Endothelial cell of umbilical vein (primary cell): Measurements from ENCODE around the gene SMARCA4.

Experiments used
- CTCF ChIP-seq, 2 donors: IDR thresholded peaks; 1 replicate in 1 of 2; 2 replicates in 1 of 2; pipeline ENCODE4 v1.5.1; 2011; ENCODE audit warnings: low read length in 2 of 2, mild to moderate bottlenecking in 2 of 2, moderate library complexity in 2 of 2, control low read depth in 1 of 2, inconsistent platforms in 1 of 2, low read depth in 1 of 2; ENCODE audit not compliant: insufficient read depth in 1 of 2; ENCODE audit errors: extremely low read depth in 1 of 2
- FOS ChIP-seq: IDR thresholded peaks from 2 replicates; pipeline ENCODE4 v1.6.1; 2011; ENCODE audit warnings: mild to moderate bottlenecking, low read length, moderate library complexity, borderline replicate concordance; ENCODE audit not compliant: insufficient read depth
- JUN ChIP-seq: IDR thresholded peaks from 2 replicates; pipeline ENCODE4 v1.6.1; 2011; ENCODE audit warnings: borderline replicate concordance, low read depth; ENCODE audit not compliant: insufficient read length, insufficient read depth
- POLR2A ChIP-seq: IDR thresholded peaks from 2 replicates; pipeline ENCODE4 v1.6.1; 2012; ENCODE audit warnings: low read depth, mild to moderate bottlenecking, control low read depth, low read length
- POLR2AphosphoS5 ChIP-seq: IDR thresholded peaks from 2 replicates; pipeline ENCODE4 v1.6.1; 2012; ENCODE audit warnings: low read depth, mild to moderate bottlenecking, control low read depth, low read length, moderate library complexity; ENCODE audit not compliant: insufficient read depth

- no peak for TF ChIP-seq CTCF (IDR thresholded peaks at IDR 0.05; ENCODE audit: extremely low read depth in 1 of 2, insufficient read depth in 1 of 2, low read depth in 1 of 2, low read length in 2 of 2)
- no peak for TF ChIP-seq FOS
- TF ChIP-seq JUN = no peak
- TF ChIP-seq POLR2AphosphoS5 = no peak
- TF ChIP-seq POLR2A = no peak
Measured at GRCh38 chr19:11017275-11018035, 56.6 kb downstream of the SMARCA4 start.
